HG02938 (cell line): ENCODE results near the gene CELA2B.
"Not testable (repeated sequence)": the region's sequence is repeated elsewhere in the genome, so short reads cannot be mapped to it uniquely, and the experiment has no call there.

Source experiments
- ATAC-seq: cut with Tn5 transposase; IDR thresholded peaks from one replicate; pipeline ENCODE4 v1.9.1; 2021; ENCODE audit warnings: mild to moderate bottlenecking, moderate library complexity; ENCODE audit not compliant: unreplicated experiment

The CELA2B gene

DNA sequence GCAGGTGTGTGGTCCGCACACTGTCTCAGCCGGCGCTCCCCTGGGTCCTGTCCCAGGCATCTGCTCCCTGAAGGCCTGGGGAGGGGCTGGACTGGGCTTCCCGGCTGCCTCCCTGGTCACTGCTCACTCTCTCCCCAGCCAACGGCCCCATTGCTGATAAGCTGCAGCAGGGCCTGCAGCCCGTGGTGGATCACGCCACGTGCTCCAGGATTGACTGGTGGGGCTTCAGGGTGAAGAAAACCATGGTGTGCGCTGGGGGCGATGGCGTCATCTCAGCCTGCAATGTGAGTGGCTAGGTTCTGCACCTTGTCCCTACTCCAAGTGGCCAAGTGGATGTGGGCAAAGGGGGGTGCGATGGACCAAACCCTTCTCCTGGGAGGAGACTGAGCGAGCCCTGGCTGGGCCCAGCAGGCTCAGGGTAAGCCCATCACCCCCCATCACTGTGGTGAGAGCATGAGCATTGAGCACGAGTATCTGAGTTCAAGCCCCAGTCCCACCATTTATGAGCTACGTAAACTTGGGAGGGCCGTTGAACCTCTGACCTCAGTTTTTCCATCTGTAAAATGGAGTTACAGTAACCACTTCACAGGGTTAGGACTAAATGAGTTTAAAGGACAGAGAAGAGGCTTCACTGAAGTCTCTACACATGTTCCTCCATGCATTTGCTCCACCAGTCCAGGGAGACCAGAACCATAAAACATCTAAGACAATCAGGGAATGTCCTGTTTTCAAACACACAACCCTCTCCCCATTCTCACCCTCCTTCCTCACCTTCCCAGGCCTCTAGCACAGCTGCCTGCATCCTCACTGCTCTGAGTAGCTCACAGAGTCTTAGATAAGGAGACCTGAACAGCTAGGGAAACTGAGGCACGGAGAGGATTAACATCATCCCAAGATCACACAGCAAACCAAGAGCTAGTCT is 31.2 kb upstream of the CELA2B start:
- ATAC-seq, result no peak

DNA sequence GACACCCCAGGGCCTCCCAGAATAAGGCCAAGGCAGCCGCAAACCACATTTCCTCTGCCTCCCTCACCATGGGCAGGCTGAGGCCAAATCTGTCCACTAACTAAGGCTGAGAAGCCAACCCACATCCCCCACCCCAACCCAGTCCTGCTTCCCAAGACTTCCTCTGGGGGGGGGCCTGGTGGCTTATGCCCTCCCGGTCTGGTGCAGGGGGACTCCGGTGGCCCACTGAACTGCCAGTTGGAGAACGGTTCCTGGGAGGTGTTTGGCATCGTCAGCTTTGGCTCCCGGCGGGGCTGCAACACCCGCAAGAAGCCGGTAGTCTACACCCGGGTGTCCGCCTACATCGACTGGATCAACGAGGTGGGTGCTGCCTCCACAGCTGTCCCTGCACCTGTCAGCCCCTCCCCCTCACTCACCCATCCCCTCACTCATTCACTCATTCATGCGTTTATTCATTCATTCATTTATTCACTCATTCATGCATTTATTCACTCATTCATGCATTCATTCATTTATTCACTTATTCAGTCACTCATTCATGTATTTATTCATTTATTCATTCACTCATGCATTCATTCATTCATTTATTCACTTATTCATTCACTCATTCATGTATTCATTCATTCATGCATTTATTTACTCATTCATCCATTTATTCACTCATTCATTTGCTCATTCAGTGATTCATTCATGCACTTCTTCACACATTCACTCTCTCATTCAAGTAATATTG is 30.3 kb upstream of the CELA2B start:
- no peak for ATAC-seq

GRCh38 chr1:15446212-15446611 is 29.7 kb upstream of the CELA2B start:
- ATAC-seq, result no peak

- ATAC-seq, result no peak
Measured at GRCh38 chr1:15448877-15449462, 26.9 kb upstream of the CELA2B start.

GRCh38 chr1:15449567-15449966 is 26.3 kb upstream of the CELA2B start:
- no peak for ATAC-seq

DNA sequence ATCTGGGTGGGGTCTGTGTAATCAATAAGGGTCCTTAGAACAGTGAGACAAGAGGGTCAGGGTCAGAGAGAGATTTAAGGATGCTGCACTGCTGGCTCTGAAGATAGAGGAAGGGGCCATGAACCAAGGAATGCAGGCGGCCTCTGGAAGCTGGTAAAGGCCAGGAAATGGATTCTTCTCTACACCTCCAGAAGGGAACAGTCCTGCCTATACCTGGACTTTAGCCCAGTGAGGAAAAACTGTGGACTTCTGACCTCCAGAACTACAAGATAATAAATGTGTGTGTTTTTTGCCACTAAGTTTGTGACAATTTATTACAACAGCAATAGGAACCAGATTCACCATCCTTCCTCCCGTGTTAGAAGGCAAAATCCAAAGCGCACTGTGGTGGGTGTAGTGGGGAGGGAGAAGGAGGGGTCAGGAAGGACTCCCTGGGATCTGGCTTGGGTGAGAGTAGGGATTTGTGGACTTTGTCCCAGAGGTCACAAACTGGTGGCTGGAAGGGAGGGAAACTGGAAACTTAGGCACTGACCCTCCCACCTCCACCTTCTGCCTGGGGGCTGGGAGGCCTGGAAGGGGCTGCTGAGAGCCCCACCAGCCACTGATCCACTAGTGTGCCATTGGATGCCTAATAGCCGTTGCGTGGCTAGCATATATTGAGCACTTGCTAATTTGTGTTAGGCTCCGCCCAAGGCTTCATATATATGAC is 24.7 kb upstream of the CELA2B start:
- ATAC-seq, result no peak

DNA sequence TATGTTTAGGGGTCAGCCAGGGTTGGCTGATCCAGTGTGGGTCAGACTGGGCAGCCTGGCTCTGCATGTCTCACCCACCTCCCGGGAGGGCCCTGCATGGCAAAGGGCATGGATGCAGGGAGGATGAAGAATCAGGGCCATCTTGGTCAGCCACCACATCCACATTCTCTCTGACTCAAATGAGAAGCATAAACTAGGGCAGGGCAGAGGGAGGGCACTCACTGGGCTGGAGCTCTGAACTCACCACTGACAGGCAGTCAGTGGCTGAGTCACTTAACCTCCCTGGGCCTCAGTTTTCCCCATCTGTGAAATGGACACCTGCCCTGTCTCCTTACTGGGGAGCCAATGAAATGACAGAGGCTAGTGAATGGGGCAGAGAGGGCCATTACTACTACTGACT is 23.7 kb upstream of the CELA2B start:
- no peak for ATAC-seq

DNA sequence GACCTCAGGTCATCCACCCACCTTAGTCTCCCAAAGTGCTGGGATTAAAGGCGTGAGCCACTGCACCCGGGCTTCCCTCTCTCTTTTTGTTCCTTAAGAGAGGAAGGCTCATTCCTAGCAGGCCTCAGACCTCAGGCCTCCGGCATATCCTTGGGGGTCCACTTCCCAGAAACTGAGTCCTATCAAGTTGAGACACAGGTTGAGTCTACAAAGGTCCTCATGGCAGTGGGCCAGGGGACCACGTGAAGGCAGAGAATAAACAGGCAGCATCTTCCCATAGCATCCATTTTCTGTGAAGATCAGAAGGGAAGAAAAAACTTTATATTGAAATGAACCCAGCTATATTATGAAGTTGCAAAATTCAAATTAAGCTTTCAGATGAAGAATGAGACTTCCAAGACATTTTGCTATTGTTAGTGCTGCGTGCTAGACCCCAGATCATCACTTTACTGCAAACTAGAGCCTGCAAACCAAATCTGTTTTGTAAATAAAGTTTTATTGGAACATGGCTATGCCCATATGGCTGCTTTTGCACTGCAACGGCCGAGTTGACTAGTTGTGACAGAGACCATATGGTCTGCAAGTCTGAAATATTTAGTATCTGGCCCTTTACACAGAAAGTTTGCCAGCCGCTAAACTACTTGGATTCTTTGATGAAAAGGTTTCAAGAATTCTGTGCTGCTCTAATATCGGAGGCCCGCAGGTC is 22.9 kb upstream of the CELA2B start:
- ATAC-seq, result no peak

GRCh38 chr1:15453734-15454133 is 22.2 kb upstream of the CELA2B start:
- ATAC-seq, result no peak

- no peak for ATAC-seq
Measured at GRCh38 chr1:15454256-15454655, 21.6 kb upstream of the CELA2B start.

GRCh38 chr1:15455522-15455921 is 20.4 kb upstream of the CELA2B start:
- ATAC-seq, result no peak

- no peak for ATAC-seq
Measured at GRCh38 chr1:15456313-15456954, 19.5 kb upstream of the CELA2B start, which contains the start of gene CELA2A. TSS of gene CELA2A (plus strand) at chr1:15456732. CDS start at chr1:15456754, 22 bp downstream.

DNA sequence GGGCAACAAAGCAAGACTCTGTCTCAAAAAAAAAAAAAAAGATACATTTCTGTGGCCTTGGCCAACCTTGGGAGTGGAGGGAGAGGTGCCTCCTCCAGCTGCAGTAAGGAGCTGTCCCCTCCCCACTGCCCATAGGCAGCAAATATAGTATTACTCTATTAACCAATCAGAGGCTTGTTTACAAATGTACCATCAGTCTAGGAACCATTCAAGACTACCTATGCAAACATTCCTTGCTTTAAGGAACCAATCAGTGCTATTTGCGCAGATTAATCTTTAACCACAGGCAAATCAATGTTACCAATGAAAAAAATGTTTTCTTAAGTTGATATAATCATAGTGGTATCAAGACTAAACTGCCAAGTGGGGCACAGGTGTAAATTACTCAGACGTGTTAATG is 18.3 kb upstream of the CELA2B start:
- no peak for ATAC-seq

GRCh38 chr1:15458388-15458787 is 17.5 kb upstream of the CELA2B start:
- ATAC-seq, result not testable (repeated sequence)

- ATAC-seq, result no peak
Measured at GRCh38 chr1:15459771-15460707, 15.9 kb upstream of the CELA2B start.

- ATAC-seq, result no peak
Measured at GRCh38 chr1:15460708-15461095, 15.2 kb upstream of the CELA2B start.

DNA sequence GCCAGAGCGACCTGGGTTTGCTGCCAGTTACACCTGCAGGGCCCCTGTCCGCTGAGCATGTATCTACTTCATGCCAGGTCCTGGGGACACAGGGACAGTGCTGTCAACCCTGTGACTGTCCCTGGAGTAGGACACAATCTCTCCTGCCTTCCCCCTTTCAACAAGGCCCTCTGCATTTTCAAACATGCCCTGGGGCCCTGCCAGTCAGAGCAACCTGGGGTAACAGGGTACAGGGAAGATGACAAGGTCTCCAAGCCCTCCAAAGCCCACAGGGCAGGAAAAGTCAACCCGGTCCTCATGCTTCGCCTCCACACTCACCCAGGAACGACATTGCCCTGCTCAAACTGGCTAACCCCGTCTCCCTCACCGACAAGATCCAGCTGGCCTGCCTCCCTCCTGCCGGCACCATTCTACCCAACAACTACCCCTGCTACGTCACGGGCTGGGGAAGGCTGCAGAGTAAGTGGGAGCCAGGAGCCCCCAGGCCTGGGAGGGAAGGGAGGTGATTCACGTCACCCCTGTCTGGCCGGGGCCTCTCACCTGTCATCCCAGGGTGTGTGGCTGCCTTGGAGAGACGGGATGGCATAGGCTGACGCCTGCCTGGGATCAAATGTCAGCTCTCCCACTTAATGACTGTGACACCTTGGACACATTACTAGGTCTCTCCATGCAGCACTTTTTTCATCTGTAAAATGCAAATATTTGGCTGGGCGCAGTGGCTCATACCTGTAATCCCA is 12.7 kb upstream of the CELA2B start:
- ATAC-seq, result not testable (repeated sequence)

DNA sequence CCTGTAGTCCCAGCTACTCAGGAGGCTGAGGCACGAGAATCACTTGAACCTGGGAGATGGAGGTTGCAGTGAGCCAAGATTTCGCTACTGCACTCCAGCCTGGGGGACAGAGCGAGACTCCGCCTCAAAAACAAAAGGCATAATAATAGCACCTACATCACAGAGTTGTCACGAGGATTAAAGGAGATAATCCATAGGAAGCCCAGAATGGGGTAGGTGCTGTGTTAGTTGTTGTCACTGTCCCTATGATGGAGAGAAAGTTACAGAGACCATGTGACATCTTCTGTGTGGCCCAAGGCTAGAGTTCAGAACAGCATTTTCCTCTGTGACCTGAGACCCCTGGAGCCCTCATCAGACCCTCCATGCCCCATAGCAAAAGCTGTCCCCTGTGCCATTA is 12.0 kb upstream of the CELA2B start:
- ATAC-seq, result not testable (repeated sequence)
